ENCODE measurements around the gene DROSHA. TPM values are rescaled to one million over a fixed set of nuclear protein-coding genes. Genes with fewer than 3 reads are reported as not detected.

The DROSHA gene
- total and polyA plus RNA-seq, 2 of the 8 experiments (the other 6 are each of a cell fraction or from before 2014, with no cell fraction given), result 65.9 to 122 TPM

DNA sequence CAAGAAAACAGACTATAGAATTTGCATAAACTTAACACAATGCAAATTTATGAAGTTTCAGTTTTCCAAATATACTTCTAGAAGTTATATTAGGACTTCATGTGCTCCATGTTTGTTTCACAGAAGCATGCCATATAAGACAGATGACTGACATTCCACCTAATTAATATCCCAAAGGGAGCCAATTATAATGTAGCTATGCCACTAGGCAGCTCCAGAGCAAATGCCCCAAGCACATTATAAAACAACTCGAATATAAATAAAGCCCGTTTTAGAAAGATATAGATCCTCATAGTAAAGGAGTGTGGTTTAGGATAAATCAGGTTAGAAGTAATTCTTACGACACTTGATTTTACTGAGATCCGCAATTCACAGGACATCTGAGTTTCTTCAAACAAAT lies 8.9 kb downstream of the DROSHA start:
- H2BK15ac ChIP-seq (ENCODE audit: low read length), result no peak overlapping the region
- no peak overlapping the region for H3K14ac ChIP-seq (ENCODE audit: insufficient read length)
- no peak overlapping the region for H3K4me3 ChIP-seq (ENCODE audit: extremely low read depth in 1 of 4, insufficient read depth in 2 of 4, low read depth in 3 of 4, low read length in 4 of 4)
- H4K20me1 ChIP-seq (replicated peaks in 1 of 2; ENCODE audit: control insufficient read depth in 1 of 2, insufficient read depth in 2 of 2, low read length in 2 of 2), result peaks cover 0 to 2% of the 10 kb centered on the region in 2 experiments
- ChIA-PET POLR2A (ENCODE audit: partially characterized antibody) (interaction anchor here (1.0 kb wide), 1 partner anchor 9 kb away, joined by 4 read pairs; the partner anchor contains the start of gene DROSHA), CTCF (ENCODE audit: partially characterized antibody) (interaction anchor here (0.6 to 1.0 kb wide), 2 partner anchors 20 to 31 kb away, joined by 3 read pairs; no protein-coding TSS in a partner anchor)
- H3K27ac ChIP-seq (ENCODE audit: low read depth, low read length), result no peak overlapping the region
- no peak overlapping the region for H3K4ac ChIP-seq (replicated peaks; ENCODE audit: insufficient read length, low read depth, low read length)
- H2BK120ac ChIP-seq (replicated peaks; ENCODE audit: low read depth, low read length), result no peak overlapping the region
- 95% methylated on average over 4 of the region's 4 CpGs; no CpG with 5 or more reads in 1 of the 2 experiments for WGBS, 2 experiments (ENCODE audit: extremely low coverage in 1 of 2, insufficient coverage in 1 of 2, insufficient read length in 1 of 2, insufficient replicate concordance in 2 of 2, low coverage in 1 of 2, low lambda C conversion rate in 2 of 2, missing lambda C conversion rate in 1 of 2)
- peaks cover 11 to 64% (median 40%) of the 10 kb centered on the region in 4 experiments for H3K36me3 ChIP-seq (ENCODE audit: control insufficient read depth in 2 of 4, insufficient read depth in 4 of 4, low read length in 3 of 4)
- H3K56ac ChIP-seq (replicated peaks; ENCODE audit: insufficient read length, low read depth, low read length), result no peak overlapping the region
- H4K91ac ChIP-seq (replicated peaks; ENCODE audit: insufficient read length, low read length), result no peak overlapping the region
- no peak overlapping the region for H3K18ac ChIP-seq (ENCODE audit: extremely low read depth, low read length)
- H3K9me3 ChIP-seq (ENCODE audit: insufficient read depth in 2 of 2, low read depth in 1 of 2, low read length in 1 of 2), result no peaks in the 10 kb centered on the region
- H2AFZ ChIP-seq (ENCODE audit: low read length), result no peak overlapping the region
- H3K23me2 ChIP-seq (ENCODE audit: low read depth, low read length), result no peaks in the 10 kb centered on the region
- H3K4me2 ChIP-seq (ENCODE audit: insufficient read depth in 1 of 2, low read depth in 2 of 2, low read length in 2 of 2), result no peak overlapping the region
- no peak overlapping the region for H3K9ac ChIP-seq (replicated peaks in 1 of 4; ENCODE audit: extremely low read depth in 1 of 4, low read depth in 3 of 4, low read length in 3 of 4)
- no peaks in the 10 kb centered on the region for H3K27me3 ChIP-seq (replicated peaks in 1 of 4; ENCODE audit: control insufficient read depth in 3 of 4, extremely low read depth in 1 of 4, insufficient read depth in 3 of 4, low read length in 3 of 4)
- no peak for FAIRE-seq
- H3K4me1 ChIP-seq (replicated peaks in 1 of 4; ENCODE audit: control insufficient read depth in 3 of 4, insufficient read depth in 4 of 4, low read length in 3 of 4), result no peaks in the 10 kb centered on the region
- H3K79me2 ChIP-seq (ENCODE audit: control insufficient read depth in 1 of 2, insufficient read depth in 2 of 2, low read length in 2 of 2), result peaks cover 0 to 10% of the 10 kb centered on the region in 2 experiments; a peak in 1 of 4 replicates
- H2BK20ac ChIP-seq (ENCODE audit: low read length), result no peak overlapping the region
- H3K23ac ChIP-seq (ENCODE audit: insufficient read length), result no peak overlapping the region
- no peaks in the 10 kb centered on the region for H3K79me1 ChIP-seq (ENCODE audit: low read depth, low read length)
- H2AK5ac ChIP-seq (ENCODE audit: low read depth, low read length), result no peak overlapping the region
- no peak for DNase-seq (ENCODE audit: low read depth in 1 of 2, low spot score in 2 of 2)
- no peak overlapping the region for H4K5ac ChIP-seq (ENCODE audit: insufficient read length, low read depth, low read length)
- H4K8ac ChIP-seq (ENCODE audit: extremely low read depth, insufficient read depth, low read length), result no peak overlapping the region
- H2BK12ac ChIP-seq (ENCODE audit: low read depth, low read length), result no peak overlapping the region
- no peak overlapping the region for H2BK5ac ChIP-seq (ENCODE audit: low read depth, low read length)
- TF ChIP-seq EP300 (IDR thresholded peaks at IDR 0.05; ENCODE audit: borderline replicate concordance in 1 of 2, low read depth in 2 of 2, low read length in 2 of 2) (no peak), PHF8 (conservative IDR thresholded peaks at IDR 0.05; ENCODE audit: low read depth, low read length) (no peak), SIN3A (conservative IDR thresholded peaks at IDR 0.05 in 1 of 2, IDR thresholded peaks at IDR 0.05 in 1 of 2; ENCODE audit: low read depth in 1 of 2, low read length in 2 of 2) (no peak), TAF7 (optimal IDR thresholded peaks at IDR 0.05; ENCODE audit: borderline replicate concordance, low read depth, low read length) (no peak), POLR2AphosphoS5 (IDR thresholded peaks at IDR 0.05; ENCODE audit: low read depth, low read length) (no peak), KDM4A (IDR thresholded peaks at IDR 0.05; ENCODE audit: low read depth, low read length, severe bottlenecking) (no peak), RAD21 (IDR thresholded peaks at IDR 0.05 in 1 of 2, conservative IDR thresholded peaks at IDR 0.05 in 1 of 2; ENCODE audit: low read depth in 2 of 2, low read length in 2 of 2) (no peak), POU5F1 (IDR thresholded peaks at IDR 0.05; ENCODE audit: low read depth, low read length) (no peak), CTBP2 (IDR thresholded peaks at IDR 0.05; ENCODE audit: borderline replicate concordance, insufficient read depth, insufficient read length, low read length) (no peak), SP1 (IDR thresholded peaks at IDR 0.05; ENCODE audit: low read depth, low read length) (no peak), KDM1A (IDR thresholded peaks at IDR 0.05; ENCODE audit: borderline replicate concordance, low read length) (no peak)

Measured in H1 (cell line).